ENCODE results near the gene URGCP. TPM values are rescaled to one million over a fixed set of nuclear protein-coding genes. Genes with fewer than 3 reads are reported as not detected.

URGCP gene
- total RNA-seq, 1 donor from 2014 or later: 28.2 TPM

- TF ChIP-seq CTCF (conservative IDR thresholded peaks at IDR 0.05): no peak
- Mint-ChIP-seq H3K27ac (no peak overlapping the region), H3K27me3 (no peaks in the 10 kb centered on the region), H3K36me3 (peaks cover 17% of the 10 kb centered on the region), H3K9me3 (no peaks in the 10 kb centered on the region), H3K4me3 (no peak overlapping the region), H3K4me1 (ENCODE audit: unreplicated experiment) (peaks cover 8% of the 10 kb centered on the region)
- no peak for DNase-seq (ENCODE audit: extremely low spot score, unreplicated experiment)
Measured at GRCh38 chr7:43884209-43884608, 22.2 kb downstream of the URGCP start.

- no peaks in the 10 kb centered on the region for H3K27me3 Mint-ChIP-seq
- H3K9me3 Mint-ChIP-seq: no peaks in the 10 kb centered on the region
- H3K4me1 Mint-ChIP-seq (ENCODE audit: unreplicated experiment): no peaks in the 10 kb centered on the region
- peaks cover 17% of the 10 kb centered on the region for H3K36me3 Mint-ChIP-seq
- TF ChIP-seq CTCF (conservative IDR thresholded peaks at IDR 0.05): no peak
- no peak overlapping the region for H3K27ac Mint-ChIP-seq
- no peak overlapping the region for H3K4me3 Mint-ChIP-seq
- no peak for DNase-seq (ENCODE audit: extremely low spot score, unreplicated experiment)
Measured at GRCh38 chr7:43880596-43880995, 25.8 kb downstream of the URGCP start.

- Mint-ChIP-seq H3K36me3 (peaks cover 21% of the 10 kb centered on the region), H3K27ac (no peak overlapping the region), H3K9me3 (no peaks in the 10 kb centered on the region), H3K27me3 (no peaks in the 10 kb centered on the region), H3K4me3 (no peak overlapping the region), H3K4me1 (ENCODE audit: unreplicated experiment) (no peaks in the 10 kb centered on the region)
- no peak for TF ChIP-seq CTCF (conservative IDR thresholded peaks at IDR 0.05)
- no peak for DNase-seq (ENCODE audit: extremely low spot score, unreplicated experiment)
Measured at GRCh38 chr7:43879477-43879876, 26.9 kb downstream of the URGCP start.

GRCh38 chr7:43878867-43879266 lies 27.5 kb downstream of the URGCP start:
- no peak for DNase-seq (ENCODE audit: extremely low spot score, unreplicated experiment)
- H3K27me3 Mint-ChIP-seq: no peaks in the 10 kb centered on the region
- H3K27ac Mint-ChIP-seq: no peak overlapping the region
- no peaks in the 10 kb centered on the region for H3K9me3 Mint-ChIP-seq
- H3K4me1 Mint-ChIP-seq (ENCODE audit: unreplicated experiment): no peaks in the 10 kb centered on the region
- H3K4me3 Mint-ChIP-seq: no peak overlapping the region
- H3K36me3 Mint-ChIP-seq: peaks cover 17% of the 10 kb centered on the region
- TF ChIP-seq CTCF (conservative IDR thresholded peaks at IDR 0.05): no peak

- TF ChIP-seq CTCF (conservative IDR thresholded peaks at IDR 0.05): no peak
- peaks cover 14% of the 10 kb centered on the region for H3K36me3 Mint-ChIP-seq
- no peaks in the 10 kb centered on the region for H3K9me3 Mint-ChIP-seq
- no peaks in the 10 kb centered on the region for H3K27me3 Mint-ChIP-seq
- H3K4me3 Mint-ChIP-seq: no peak overlapping the region
- peaks cover 5% of the 10 kb centered on the region for H3K4me1 Mint-ChIP-seq (ENCODE audit: unreplicated experiment)
- H3K27ac Mint-ChIP-seq: no peak overlapping the region
- no peak for DNase-seq (ENCODE audit: extremely low spot score, unreplicated experiment)
Measured at GRCh38 chr7:43877968-43878864, 28.2 kb downstream of the URGCP start.

All from type B pancreatic cell (in vitro differentiated cells).